CD4-positive, alpha-beta T cell treated with Interleukin-15 for 4 hours (primary cell): ENCODE results near the gene PRKG2.

Source experiments
- DNase-seq: peaks from one replicate; pipeline ENCODE4 v3.0.0-alpha.2; 2020; ENCODE audit warnings: low spot score

The PRKG2 gene

DNA sequence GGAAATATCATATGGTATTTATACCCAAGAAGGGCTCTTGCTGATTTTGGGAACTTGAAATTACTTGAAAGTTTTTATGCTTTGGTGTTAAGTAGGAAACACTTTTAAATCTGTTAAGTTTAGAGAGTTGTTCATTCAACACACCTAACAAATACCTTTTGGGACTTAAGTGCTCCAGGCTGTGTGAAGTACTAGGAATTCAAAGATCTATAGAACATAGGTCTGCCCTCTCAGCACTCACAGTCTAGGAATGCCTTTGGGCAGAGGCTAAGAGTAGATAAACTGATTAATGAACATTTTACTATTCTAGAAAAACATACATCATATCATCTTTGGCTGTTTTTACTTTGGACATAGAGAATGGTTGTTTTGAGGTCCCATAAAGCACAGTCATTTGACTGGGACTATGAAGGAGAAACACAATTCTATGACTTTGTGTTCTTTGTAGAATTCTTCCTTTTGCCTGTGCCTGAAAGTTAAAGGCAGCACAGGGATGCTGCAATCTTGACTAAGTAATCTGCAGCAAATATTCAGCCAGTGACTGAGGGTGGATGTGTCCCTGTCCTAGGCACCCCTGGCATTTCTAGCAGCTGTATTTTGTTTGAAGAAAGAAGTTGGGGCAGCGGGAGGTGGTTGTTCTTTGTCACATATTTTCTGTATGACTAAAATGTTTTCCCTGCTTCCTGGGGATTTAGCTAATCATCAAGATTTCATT is 176.2 kb downstream of the PRKG2 start:
- no peak for DNase-seq
